HG03103 (cell line): ENCODE results near the gene CEACAM20.
"Not testable (repeated sequence)": the region's sequence is repeated elsewhere in the genome, so short reads cannot be mapped to it uniquely, and the experiment has no call there.

Experiments
- ATAC-seq: cut with Tn5 transposase; IDR thresholded peaks from one replicate; pipeline ENCODE4 v1.9.1; 2021; ENCODE audit warnings: low read depth; ENCODE audit not compliant: unreplicated experiment

Gene CEACAM20

GRCh38 chr19:44529536-44529935, at the start of gene CEACAM20:
CEACAM20 (minus strand) TSS chr19:44529675; CDS start chr19:44529509, 166 bp downstream.
- ATAC-seq = no peak

- ATAC-seq = no peak
Measured at GRCh38 chr19:44577566-44577874, 48.0 kb upstream of the CEACAM20 start.

GRCh38 chr19:44576843-44577565, 47.5 kb upstream of the CEACAM20 start:
- ATAC-seq = no peak

- no peak for ATAC-seq
Measured at GRCh38 chr19:44575116-44575700, 45.7 kb upstream of the CEACAM20 start.

- no peak for ATAC-seq
Measured at GRCh38 chr19:44574186-44574950, 44.9 kb upstream of the CEACAM20 start.

GRCh38 chr19:44573627-44574026, 44.2 kb upstream of the CEACAM20 start:
- no peak for ATAC-seq

- ATAC-seq = no peak
Measured at GRCh38 chr19:44573183-44573582, 43.7 kb upstream of the CEACAM20 start.

GRCh38 chr19:44572581-44572900, 43.1 kb upstream of the CEACAM20 start:
- ATAC-seq = no peak

GRCh38 chr19:44571830-44572580, 42.5 kb upstream of the CEACAM20 start:
- no peak for ATAC-seq

- ATAC-seq = no peak
Measured at GRCh38 chr19:44570984-44571684, 41.7 kb upstream of the CEACAM20 start.

- no peak for ATAC-seq
Measured at GRCh38 chr19:44570603-44570983, 41.1 kb upstream of the CEACAM20 start.

GRCh38 chr19:44567745-44568144, 38.3 kb upstream of the CEACAM20 start:
- ATAC-seq = no peak

- ATAC-seq = no peak
Measured at GRCh38 chr19:44566984-44567383, 37.5 kb upstream of the CEACAM20 start.

GRCh38 chr19:44563086-44563655, 33.7 kb upstream of the CEACAM20 start:
- not testable (repeated sequence) for ATAC-seq

- ATAC-seq = no peak
Measured at GRCh38 chr19:44557933-44558332, 28.5 kb upstream of the CEACAM20 start.

- ATAC-seq = no peak
Measured at GRCh38 chr19:44554641-44555246, 25.3 kb upstream of the CEACAM20 start.

- no peak for ATAC-seq
Measured at GRCh38 chr19:44553478-44554171, 24.1 kb upstream of the CEACAM20 start.

- no peak for ATAC-seq
Measured at GRCh38 chr19:44552324-44552723, 22.8 kb upstream of the CEACAM20 start.

- no peak for ATAC-seq
Measured at GRCh38 chr19:44551850-44552249, 22.4 kb upstream of the CEACAM20 start.
